Measurements from ENCODE around the gene AUTS2. TPM values are rescaled to one million over a fixed set of nuclear protein-coding genes. Genes with fewer than 3 reads are reported as not detected.

AUTS2 gene
- total RNA-seq, 1 donor from 2014 or later: 9.9 TPM

DNA sequence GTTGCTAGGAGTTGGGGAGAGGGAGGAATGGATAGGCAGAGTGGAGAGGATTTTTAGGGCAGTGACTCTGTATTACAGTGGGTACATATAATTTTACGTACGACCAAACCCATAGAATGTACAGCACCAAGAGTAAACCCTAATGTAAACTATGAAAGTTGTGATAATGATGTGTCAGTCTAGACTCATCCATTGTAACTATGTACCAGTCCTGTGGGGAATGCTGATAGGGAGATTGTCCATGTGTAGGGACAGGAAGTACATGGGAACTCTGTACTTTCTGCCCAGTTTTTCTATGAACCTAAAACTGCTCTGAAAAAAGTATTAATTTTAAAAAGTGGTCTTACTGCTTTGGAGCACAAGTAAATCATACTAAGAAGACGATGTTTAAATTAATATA lies 441.8 kb downstream of the AUTS2 start:
- Histone ChIP-seq H3K4me3 (ENCODE audit: low read depth, low read length) (no peak overlapping the region), H3K36me3 (ENCODE audit: control insufficient read depth, insufficient read depth, low read length) (no peaks in the 10 kb centered on the region), H3K27me3 (ENCODE audit: control insufficient read depth, insufficient read depth, low read length) (no peaks in the 10 kb centered on the region)
- TF ChIP-seq, protein P1, sequence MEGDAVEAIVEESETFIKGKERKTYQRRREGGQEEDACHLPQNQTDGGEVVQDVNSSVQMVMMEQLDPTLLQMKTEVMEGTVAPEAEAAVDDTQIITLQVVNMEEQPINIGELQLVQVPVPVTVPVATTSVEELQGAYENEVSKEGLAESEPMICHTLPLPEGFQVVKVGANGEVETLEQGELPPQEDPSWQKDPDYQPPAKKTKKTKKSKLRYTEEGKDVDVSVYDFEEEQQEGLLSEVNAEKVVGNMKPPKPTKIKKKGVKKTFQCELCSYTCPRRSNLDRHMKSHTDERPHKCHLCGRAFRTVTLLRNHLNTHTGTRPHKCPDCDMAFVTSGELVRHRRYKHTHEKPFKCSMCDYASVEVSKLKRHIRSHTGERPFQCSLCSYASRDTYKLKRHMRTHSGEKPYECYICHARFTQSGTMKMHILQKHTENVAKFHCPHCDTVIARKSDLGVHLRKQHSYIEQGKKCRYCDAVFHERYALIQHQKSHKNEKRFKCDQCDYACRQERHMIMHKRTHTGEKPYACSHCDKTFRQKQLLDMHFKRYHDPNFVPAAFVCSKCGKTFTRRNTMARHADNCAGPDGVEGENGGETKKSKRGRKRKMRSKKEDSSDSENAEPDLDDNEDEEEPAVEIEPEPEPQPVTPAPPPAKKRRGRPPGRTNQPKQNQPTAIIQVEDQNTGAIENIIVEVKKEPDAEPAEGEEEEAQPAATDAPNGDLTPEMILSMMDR (IDR thresholded peaks at IDR 0.05; ENCODE audit: insufficient read depth, low read length, poor library complexity, severe bottlenecking): no peak
- no peak for DNase-seq (ENCODE audit: low read depth)

GRCh38 chr7:70040970-70041766 lies 442.9 kb downstream of the AUTS2 start:
- TF ChIP-seq, protein P1 (IDR thresholded peaks at IDR 0.05; ENCODE audit: insufficient read depth, low read length, poor library complexity, severe bottlenecking): peak; percentile 33
- DNase-seq (ENCODE audit: low read depth): no peak

DNA sequence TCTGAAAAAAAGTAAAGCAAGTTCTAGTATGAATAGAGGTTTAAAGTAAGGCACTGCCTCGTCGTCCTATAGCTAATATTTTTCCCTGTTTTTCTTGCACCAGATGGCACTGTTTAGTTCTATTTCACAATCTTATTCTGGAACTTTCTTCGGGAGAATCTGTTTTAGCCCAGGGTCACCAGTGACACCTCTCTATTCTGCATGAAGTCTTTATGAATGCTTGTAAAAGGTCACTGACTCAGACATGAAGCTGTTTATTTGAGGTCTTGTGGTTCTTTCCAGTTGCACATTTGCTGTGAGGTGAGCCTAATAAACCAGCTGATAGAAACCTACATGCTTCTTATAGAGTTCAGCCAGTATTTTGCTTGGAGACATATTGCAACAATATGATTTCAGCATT lies 444.3 kb downstream of the AUTS2 start:
- TF ChIP-seq, protein P1 (IDR thresholded peaks at IDR 0.05; ENCODE audit: insufficient read depth, low read length, poor library complexity, severe bottlenecking): peak; percentile 25
- DNase-seq (ENCODE audit: low read depth): peak; percentile 10
- Histone ChIP-seq H3K27me3 (ENCODE audit: control insufficient read depth, insufficient read depth, low read length) (no peaks in the 10 kb centered on the region), H3K4me3 (ENCODE audit: low read depth, low read length) (no peak overlapping the region), H3K36me3 (ENCODE audit: control insufficient read depth, insufficient read depth, low read length) (no peaks in the 10 kb centered on the region)

More at GRCh38 chr7:70040970-70041766, 442.9 kb downstream of the AUTS2 start:
- no peaks in the 10 kb centered on the region for H3K27me3 ChIP-seq (ENCODE audit: control insufficient read depth, insufficient read depth, low read length)
- H3K36me3 ChIP-seq (ENCODE audit: control insufficient read depth, insufficient read depth, low read length): no peaks in the 10 kb centered on the region
- H3K4me3 ChIP-seq (ENCODE audit: low read depth, low read length): no peak overlapping the region

GRCh38 chr7:70043015-70043538 lies 444.8 kb downstream of the AUTS2 start:
- no peaks in the 10 kb centered on the region for H3K36me3 ChIP-seq (ENCODE audit: control insufficient read depth, insufficient read depth, low read length)
- no peaks in the 10 kb centered on the region for H3K27me3 ChIP-seq (ENCODE audit: control insufficient read depth, insufficient read depth, low read length)
- no peak for DNase-seq (ENCODE audit: low read depth)
- TF ChIP-seq, protein P1 (IDR thresholded peaks at IDR 0.05; ENCODE audit: insufficient read depth, low read length, poor library complexity, severe bottlenecking): no peak
- no peak overlapping the region for H3K4me3 ChIP-seq (ENCODE audit: low read depth, low read length)

DNA sequence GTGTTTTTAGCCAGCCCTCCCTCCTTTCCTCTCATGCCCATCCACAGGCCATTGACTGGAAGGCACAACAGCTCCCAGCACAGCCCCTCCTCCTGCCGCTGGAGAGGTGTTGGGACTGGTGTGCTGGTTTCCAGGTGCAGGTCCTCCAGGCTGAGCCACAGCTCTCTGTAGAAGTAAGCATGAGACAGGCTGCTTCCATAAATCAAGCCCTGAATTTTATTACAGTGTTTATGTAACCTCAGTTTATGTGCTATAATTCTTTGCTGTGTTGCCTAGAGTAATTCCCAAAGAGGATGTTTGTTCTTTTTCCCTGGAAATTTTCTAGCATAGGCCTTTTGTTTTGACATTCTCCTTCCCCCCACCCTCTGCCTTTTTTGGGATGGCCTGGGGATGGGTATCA lies 445.8 kb downstream of the AUTS2 start:
- no peak for DNase-seq (ENCODE audit: low read depth)
- TF ChIP-seq, protein P1 (IDR thresholded peaks at IDR 0.05; ENCODE audit: insufficient read depth, low read length, poor library complexity, severe bottlenecking): no peak
- Histone ChIP-seq H3K27me3 (ENCODE audit: control insufficient read depth, insufficient read depth, low read length) (no peaks in the 10 kb centered on the region), H3K36me3 (ENCODE audit: control insufficient read depth, insufficient read depth, low read length) (no peaks in the 10 kb centered on the region), H3K4me3 (ENCODE audit: low read depth, low read length) (no peak overlapping the region)

Measured in kidney epithelial cell (primary cell).